Adrenal gland (tissue), 5 donors: ENCODE measurements around the gene TSSC4.

ENCODE experiments used
- POLR2A ChIP-seq, 2 donors: fragments of 450-650 bp; IDR thresholded peaks; one replicate each; pipeline ENCODE4 v1.6.1; 2017; ENCODE audit warnings: antibody characterized with exemption in 2 of 2, mild to moderate bottlenecking in 2 of 2, moderate library complexity in 1 of 2
- TF ChIP-seq, protein P1 (sequence below), 6 experiments: fragments of 450-650 bp in 4 of 6; fragments of 200-600 bp in 2 of 6; sonication (generic) in 1 of 6; IDR thresholded peaks; 1 replicate in 5 of 6; 2 replicates in 1 of 6; pipeline versions ENCODE4 v1.5.1 to v1.8.0; 2016 to 2021; ENCODE audit warnings: antibody characterized with exemption in 6 of 6, mild to moderate bottlenecking in 2 of 6, moderate library complexity in 1 of 6
- donor health status: DM: no; HTN: no; CAD: no.

DNA sequence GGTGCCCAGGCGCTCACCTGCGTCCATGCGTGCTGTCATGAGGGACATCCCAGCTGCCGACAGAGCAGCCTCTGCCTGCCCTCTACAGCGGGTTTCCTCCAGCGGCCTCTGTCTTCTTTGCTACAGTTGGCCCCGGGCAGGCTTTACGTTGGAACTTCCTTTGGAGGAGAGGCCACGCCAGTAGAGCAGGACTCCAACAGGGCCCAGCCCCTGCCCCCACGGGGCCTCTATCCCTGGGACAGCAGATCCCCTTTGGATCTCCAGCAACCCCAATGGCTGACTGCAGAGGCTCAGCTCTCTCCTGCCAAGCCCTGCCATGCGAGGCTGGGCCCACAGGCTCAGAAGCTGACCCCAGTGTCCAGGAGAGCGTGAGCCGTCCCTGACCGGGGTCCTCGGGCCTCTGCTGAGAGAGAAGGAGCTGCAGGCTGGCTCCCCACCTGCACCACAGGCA is 31.6 kb downstream of the TSSC4 start:
- TF ChIP-seq, protein P1, sequence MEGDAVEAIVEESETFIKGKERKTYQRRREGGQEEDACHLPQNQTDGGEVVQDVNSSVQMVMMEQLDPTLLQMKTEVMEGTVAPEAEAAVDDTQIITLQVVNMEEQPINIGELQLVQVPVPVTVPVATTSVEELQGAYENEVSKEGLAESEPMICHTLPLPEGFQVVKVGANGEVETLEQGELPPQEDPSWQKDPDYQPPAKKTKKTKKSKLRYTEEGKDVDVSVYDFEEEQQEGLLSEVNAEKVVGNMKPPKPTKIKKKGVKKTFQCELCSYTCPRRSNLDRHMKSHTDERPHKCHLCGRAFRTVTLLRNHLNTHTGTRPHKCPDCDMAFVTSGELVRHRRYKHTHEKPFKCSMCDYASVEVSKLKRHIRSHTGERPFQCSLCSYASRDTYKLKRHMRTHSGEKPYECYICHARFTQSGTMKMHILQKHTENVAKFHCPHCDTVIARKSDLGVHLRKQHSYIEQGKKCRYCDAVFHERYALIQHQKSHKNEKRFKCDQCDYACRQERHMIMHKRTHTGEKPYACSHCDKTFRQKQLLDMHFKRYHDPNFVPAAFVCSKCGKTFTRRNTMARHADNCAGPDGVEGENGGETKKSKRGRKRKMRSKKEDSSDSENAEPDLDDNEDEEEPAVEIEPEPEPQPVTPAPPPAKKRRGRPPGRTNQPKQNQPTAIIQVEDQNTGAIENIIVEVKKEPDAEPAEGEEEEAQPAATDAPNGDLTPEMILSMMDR (IDR thresholded peaks at IDR 0.05), result no peak
- no peak for TF ChIP-seq POLR2A (IDR thresholded peaks at IDR 0.05)
